GM12891 (cell line): ENCODE measurements around the gene PHEX.

Source experiments
- POLR2A ChIP-seq: IDR thresholded peaks from 2 replicates; pipeline ENCODE4 v1.6.1; 2011; ENCODE audit warnings: low read depth, low read length, control low read depth
- POLR2AphosphoS5 ChIP-seq: IDR thresholded peaks from 2 replicates; pipeline ENCODE4 v1.6.1; 2011; ENCODE audit warnings: low read depth, low read length, control low read depth
- TAF1 ChIP-seq: IDR thresholded peaks from 2 replicates; pipeline ENCODE4 v1.6.1; 2011; ENCODE audit warnings: low read depth, low read length, control low read depth

- TF ChIP-seq POLR2AphosphoS5 (no peak), POLR2A (no peak), TAF1 (no peak)
These were observed 25.5 kb downstream of the PHEX start for GRCh38 chrX:22057667-22058066.
